Peyer's patch (tissue), 4 donors: ENCODE data around the gene SEPTIN10. TPM values are rescaled to one million over a fixed set of nuclear protein-coding genes. Genes with fewer than 3 reads are reported as not detected.
"Not testable (repeated sequence)": the region's sequence is repeated elsewhere in the genome, so short reads cannot be mapped to it uniquely, and the experiment has no call there.

Experiments
- DNase-seq, 3 donors: peaks; one replicate each; pipeline ENCODE4 v3.0.0-alpha.2; 2017 to 2019
- H3K27ac ChIP-seq, 4 donors: fragments of 200-600 bp; sonication (generic); one replicate each; pipeline ENCODE4 v1.5.1; 2016 to 2019
- H3K27me3 ChIP-seq, 2 donors: fragments of 200-600 bp; sonication (generic); one replicate each; pipeline ENCODE4 v1.5.1; 2019
- H3K36me3 ChIP-seq, 3 donors: fragments of 200-600 bp; sonication (generic); one replicate each; pipeline ENCODE4 v1.5.1; 2016 to 2019
- H3K4me1 ChIP-seq, 4 donors: fragments of 200-600 bp; sonication (generic); one replicate each; pipeline ENCODE4 v1.5.1; 2016 to 2019
- H3K4me3 ChIP-seq, 4 donors: fragments of 200-600 bp; sonication (generic); 1 replicate in 3 of 4; 2 replicates in 1 of 4; pipeline ENCODE4 v1.5.1; 2016 to 2019; ENCODE audit warnings: mild to moderate bottlenecking in 1 of 4
- H3K9me3 ChIP-seq, 4 donors: fragments of 200-600 bp; sonication (generic); one replicate each; pipeline ENCODE4 v1.5.1; 2016 to 2019; ENCODE audit warnings: mild to moderate bottlenecking in 1 of 4
- CTCF ChIP-seq, 6 experiments: fragments of 450-650 bp in 4 of 6; fragments of 200-600 bp in 2 of 6; sonication (generic) in 1 of 6; IDR thresholded peaks; one replicate each; pipeline ENCODE4 v1.5.1; 2017 to 2019; ENCODE audit warnings: antibody characterized with exemption in 6 of 6, mild to moderate bottlenecking in 3 of 6, moderate library complexity in 1 of 6
- POLR2A ChIP-seq, 2 donors: fragments of 450-650 bp; IDR thresholded peaks; one replicate each; pipeline ENCODE4 v1.5.1; 2017; ENCODE audit warnings: antibody characterized with exemption in 2 of 2, mild to moderate bottlenecking in 2 of 2, moderate library complexity in 2 of 2
- total RNA-seq, 4 donors: library from RNA; depleted of rRNA; stranded (reverse); fragments of >200 nt; gene quantifications; one replicate each; pipeline ENCODE4 v1.1.0, GENCODE V29; 2016

The SEPTIN10 gene
- total RNA-seq, 4 donors from 2014 or later = 22.3 to 55.2 (median 53.1) TPM

GRCh38 chr2:109646961-109647360 is 33.2 kb upstream of the SEPTIN10 start:
- Histone ChIP-seq H3K27ac (no peak overlapping the region), H3K27me3 (no peaks in the 10 kb centered on the region), H3K36me3 (no peaks in the 10 kb centered on the region), H3K4me1 (peaks cover 0 to 19% (median 0%) of the 10 kb centered on the region in 4 donors), H3K9me3 (no peaks in the 10 kb centered on the region), H3K4me3 (no peak overlapping the region)
- DNase-seq = no peak
- TF ChIP-seq CTCF (IDR thresholded peaks at IDR 0.05) (no peak), POLR2A (IDR thresholded peaks at IDR 0.05) (no peak)

GRCh38 chr2:109645412-109646184 is 31.8 kb upstream of the SEPTIN10 start:
- H3K27me3 ChIP-seq = no peaks in the 10 kb centered on the region
- H3K4me1 ChIP-seq = peaks cover 0 to 19% (median 0%) of the 10 kb centered on the region in 4 donors
- no peaks in the 10 kb centered on the region for H3K36me3 ChIP-seq
- no peak for DNase-seq
- no peak overlapping the region for H3K4me3 ChIP-seq
- no peaks in the 10 kb centered on the region for H3K9me3 ChIP-seq
- TF ChIP-seq CTCF (IDR thresholded peaks at IDR 0.05) (no peak), POLR2A (IDR thresholded peaks at IDR 0.05) (no peak)
- peak overlapping the region in 1 of 4 donors; percentile 71 for H3K27ac ChIP-seq

GRCh38 chr2:109644571-109645275 is 31.0 kb upstream of the SEPTIN10 start:
- TF ChIP-seq POLR2A (IDR thresholded peaks at IDR 0.05) = no peak
- no peak for TF ChIP-seq CTCF (IDR thresholded peaks at IDR 0.05)
- H3K4me3 ChIP-seq = no peak overlapping the region

GRCh38 chr2:109640000-109640399 is 26.2 kb upstream of the SEPTIN10 start:
- not testable (repeated sequence) for H3K4me3 ChIP-seq

More at GRCh38 chr2:109644571-109645275, 31.0 kb upstream of the SEPTIN10 start:
- peak overlapping the region in 3 of 4 donors; percentile 36 to 71 (median 56) for H3K27ac ChIP-seq
- no peaks in the 10 kb centered on the region for H3K36me3 ChIP-seq
- H3K9me3 ChIP-seq = no peaks in the 10 kb centered on the region
- no peaks in the 10 kb centered on the region for H3K27me3 ChIP-seq
- H3K4me1 ChIP-seq = peaks cover 0 to 19% (median 0%) of the 10 kb centered on the region in 4 donors
- peak in 2 of 3 donors; percentile 53 to 68 for DNase-seq

GRCh38 chr2:109638795-109639194 is 25.0 kb upstream of the SEPTIN10 start:
- H3K4me1 ChIP-seq = peaks cover 0 to 10% (median 0%) of the 10 kb centered on the region in 4 donors
- no peaks in the 10 kb centered on the region for H3K27me3 ChIP-seq
- no peak for DNase-seq

More at GRCh38 chr2:109640000-109640399, 26.2 kb upstream of the SEPTIN10 start:
- not testable (repeated sequence) for H3K36me3 ChIP-seq, H3K27ac ChIP-seq, DNase-seq, H3K9me3 ChIP-seq, H3K27me3 ChIP-seq
- H3K4me1 ChIP-seq = peaks cover 0 to 22% (median 0%) of the 10 kb centered on the region in 4 donors

More at GRCh38 chr2:109638795-109639194, 25.0 kb upstream of the SEPTIN10 start:
- no peaks in the 10 kb centered on the region for H3K36me3 ChIP-seq
- no peaks in the 10 kb centered on the region for H3K9me3 ChIP-seq
- H3K4me3 ChIP-seq = no peak overlapping the region
- no peak overlapping the region for H3K27ac ChIP-seq
- TF ChIP-seq POLR2A (IDR thresholded peaks at IDR 0.05) = no peak
- no peak for TF ChIP-seq CTCF (IDR thresholded peaks at IDR 0.05)
